ENCODE results near the gene LBHD2.

- TF ChIP-seq, protein P1, sequence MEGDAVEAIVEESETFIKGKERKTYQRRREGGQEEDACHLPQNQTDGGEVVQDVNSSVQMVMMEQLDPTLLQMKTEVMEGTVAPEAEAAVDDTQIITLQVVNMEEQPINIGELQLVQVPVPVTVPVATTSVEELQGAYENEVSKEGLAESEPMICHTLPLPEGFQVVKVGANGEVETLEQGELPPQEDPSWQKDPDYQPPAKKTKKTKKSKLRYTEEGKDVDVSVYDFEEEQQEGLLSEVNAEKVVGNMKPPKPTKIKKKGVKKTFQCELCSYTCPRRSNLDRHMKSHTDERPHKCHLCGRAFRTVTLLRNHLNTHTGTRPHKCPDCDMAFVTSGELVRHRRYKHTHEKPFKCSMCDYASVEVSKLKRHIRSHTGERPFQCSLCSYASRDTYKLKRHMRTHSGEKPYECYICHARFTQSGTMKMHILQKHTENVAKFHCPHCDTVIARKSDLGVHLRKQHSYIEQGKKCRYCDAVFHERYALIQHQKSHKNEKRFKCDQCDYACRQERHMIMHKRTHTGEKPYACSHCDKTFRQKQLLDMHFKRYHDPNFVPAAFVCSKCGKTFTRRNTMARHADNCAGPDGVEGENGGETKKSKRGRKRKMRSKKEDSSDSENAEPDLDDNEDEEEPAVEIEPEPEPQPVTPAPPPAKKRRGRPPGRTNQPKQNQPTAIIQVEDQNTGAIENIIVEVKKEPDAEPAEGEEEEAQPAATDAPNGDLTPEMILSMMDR (IDR thresholded peaks at IDR 0.05): no peak
- TF ChIP-seq EZH2 (IDR thresholded peaks at IDR 0.05): no peak
Measured at GRCh38 chr14:103115845-103116572, 32.0 kb downstream of the LBHD2 start.

All from neural progenitor cell (in vitro differentiated cells).